HG03039 (cell line): ENCODE measurements around the gene TOP1.

Experiments used
- ATAC-seq: cut with Tn5 transposase; IDR thresholded peaks from one replicate; pipeline ENCODE4 v1.9.1; 2021; ENCODE audit warnings: mild to moderate bottlenecking, moderate library complexity; ENCODE audit not compliant: unreplicated experiment

The TOP1 gene

DNA sequence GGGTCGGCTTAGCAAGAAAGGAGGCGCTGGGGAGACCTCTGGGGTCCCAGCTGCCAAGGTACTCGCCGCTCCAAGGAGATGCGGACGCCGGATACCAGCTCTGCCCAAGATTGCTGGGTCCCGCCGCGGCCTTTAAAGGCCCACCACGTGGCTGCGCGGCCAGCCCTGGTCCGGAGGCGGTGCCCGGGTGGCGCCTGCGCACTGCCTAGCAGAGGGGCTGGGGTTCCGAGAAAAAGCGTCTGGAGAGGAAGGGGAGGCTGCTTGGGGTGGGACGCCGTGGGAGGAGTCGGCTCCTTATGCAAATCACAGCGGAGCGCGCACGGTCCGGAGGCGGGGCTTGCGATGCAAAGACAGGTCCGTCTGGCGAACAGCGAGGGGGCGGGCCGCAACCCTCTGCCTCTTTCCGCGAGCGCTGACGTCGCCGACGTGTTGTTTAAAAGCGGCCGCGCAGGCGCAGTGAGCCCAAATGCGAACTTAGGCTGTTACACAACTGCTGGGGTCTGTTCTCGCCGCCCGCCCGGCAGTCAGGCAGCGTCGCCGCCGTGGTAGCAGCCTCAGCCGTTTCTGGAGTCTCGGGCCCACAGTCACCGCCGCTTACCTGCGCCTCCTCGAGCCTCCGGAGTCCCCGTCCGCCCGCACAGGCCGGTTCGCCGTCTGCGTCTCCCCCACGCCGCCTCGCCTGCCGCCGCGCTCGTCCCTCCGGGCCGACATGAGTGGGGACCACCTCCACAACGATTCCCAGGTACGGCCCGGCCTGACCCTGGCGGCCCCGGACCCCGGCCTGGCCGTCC, at the start of gene TOP1:
Gene TOP1, plus strand, starts transcription at position 464 of the 791 bp plus-strand sequence. Its CDS starts 246 bp downstream, at position 710.
- ATAC-seq = peak; percentile 90

DNA sequence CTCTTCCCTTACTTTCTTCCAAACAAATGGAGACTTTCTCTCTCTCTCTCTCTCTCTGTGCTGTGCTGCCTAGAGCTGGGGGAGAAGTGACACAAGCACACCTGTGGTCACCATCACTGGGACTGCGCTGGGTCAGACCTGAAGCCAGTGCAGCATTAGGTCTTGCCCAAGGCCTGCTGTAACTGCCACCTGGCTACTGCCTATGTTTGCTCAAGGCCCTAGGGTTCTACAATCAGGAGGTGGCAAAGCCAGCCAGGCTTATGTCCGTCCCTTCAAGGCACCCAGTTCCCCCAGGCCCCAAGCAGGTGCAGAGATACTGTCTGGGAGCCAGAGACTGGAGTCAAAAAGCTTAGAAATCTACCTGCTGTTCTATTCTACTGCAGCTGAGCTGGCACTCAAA, 49.4 kb upstream of the TOP1 start:
- ATAC-seq = no peak

DNA sequence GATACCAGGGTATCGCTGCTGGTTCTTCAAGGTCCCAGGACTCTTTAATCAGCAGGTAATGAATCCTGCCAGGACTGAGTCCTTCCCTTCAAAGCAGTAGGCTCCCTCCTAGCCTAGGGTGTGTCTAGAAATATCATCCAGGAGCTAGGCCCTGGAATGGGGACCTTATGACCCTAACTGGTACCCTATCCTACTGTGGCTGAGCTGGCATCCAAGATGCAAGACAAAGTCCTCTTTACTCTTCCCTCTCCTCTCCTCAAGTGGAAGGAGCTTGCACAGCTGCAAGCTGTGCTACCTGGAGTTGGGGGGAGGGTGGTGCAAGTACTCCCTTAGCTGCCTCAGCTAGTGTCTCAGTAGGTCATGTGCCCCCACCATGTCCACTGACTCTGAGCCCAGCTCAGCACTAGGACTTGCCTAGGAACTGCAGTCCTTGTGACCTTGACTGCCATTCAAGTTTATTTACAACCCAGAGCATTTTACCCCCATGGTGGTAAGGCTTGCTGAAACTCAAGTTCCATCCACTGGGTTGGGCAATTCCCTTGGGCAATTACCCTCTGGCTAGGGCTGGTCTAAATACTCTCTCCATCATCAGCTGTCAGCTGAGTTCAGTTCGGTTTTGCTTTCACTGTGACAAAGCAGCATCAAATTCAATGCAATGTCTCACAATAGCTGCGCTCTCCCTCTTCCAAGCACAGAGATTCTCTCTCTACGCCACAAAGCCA, 48.4 kb upstream of the TOP1 start:
- ATAC-seq = no peak

DNA sequence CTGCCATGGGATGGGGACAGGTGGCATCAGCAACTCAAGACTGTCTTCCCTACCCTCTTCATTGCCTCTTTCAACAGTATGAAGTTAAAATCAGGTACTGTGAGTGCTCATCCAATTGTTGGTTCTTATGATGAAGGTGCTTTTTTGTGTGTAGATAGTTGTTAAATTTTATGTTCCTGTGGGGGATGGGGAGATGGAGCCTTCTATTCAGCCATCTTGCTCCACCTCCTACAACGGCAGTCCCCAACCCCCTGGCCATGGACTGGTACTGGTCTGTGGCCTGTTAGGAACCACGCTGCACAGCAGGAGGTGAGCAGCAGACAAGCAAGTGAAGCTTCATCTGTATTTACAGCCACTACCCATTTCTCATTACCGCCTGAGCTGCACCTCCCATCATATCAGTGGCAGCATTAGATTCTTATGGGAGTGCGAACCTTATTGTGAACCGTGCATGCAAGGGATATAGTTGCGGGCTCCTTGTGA, 47.8 kb upstream of the TOP1 start:
- no peak for ATAC-seq

DNA sequence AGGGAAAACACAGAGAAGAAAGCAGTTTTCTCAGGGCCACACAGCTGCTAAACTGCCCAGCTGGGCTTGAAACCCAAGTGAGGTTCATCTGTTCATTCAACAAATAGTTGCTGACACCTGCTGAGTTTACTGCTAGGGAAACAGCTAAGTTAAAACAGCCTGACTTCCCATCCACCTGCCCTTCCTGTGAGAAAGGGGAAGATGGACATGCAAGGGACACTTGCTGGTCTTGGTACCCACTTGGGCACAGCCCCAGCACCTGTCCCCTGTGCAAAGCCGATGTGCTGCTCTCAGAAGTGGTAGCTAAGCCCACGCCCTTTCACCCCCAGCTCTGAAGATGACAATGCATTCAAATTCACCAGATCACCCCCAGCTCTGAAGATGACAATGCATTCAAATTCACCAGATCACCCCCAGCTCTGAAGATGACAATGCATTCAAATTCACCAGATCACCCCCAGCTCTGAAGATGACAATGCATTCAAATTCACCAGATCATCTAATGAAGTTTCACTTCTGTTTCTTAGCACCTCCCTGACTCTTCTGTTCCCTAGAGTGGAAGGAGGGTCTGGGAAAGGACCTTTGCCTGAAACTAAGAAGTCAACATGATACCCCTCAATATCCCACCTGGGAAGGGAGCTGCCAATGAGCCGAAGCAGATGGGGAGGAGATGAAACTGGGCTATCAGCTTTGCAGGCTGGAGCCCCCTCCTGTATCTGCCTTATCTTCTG, 46.0 kb upstream of the TOP1 start:
- ATAC-seq = no peak

DNA sequence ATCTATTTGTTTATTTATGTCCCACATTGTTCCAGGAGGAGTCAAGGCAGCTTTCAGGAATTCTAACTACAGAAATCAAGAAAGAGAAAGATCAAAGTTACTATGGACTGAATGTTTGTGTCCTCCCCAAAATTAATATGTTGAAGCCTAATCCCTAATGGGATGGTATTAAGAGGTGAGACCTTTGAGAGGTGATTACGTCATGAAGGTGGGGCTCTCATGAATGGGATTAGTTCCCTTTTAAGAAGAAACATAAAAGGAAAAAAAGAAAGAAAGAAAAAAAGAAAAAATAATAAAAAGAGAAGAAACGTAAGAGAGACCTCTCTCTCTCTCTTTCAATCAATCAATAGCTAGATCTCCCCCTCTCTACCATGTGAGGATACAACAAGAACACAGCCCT, 44.7 kb upstream of the TOP1 start:
- no peak for ATAC-seq

DNA sequence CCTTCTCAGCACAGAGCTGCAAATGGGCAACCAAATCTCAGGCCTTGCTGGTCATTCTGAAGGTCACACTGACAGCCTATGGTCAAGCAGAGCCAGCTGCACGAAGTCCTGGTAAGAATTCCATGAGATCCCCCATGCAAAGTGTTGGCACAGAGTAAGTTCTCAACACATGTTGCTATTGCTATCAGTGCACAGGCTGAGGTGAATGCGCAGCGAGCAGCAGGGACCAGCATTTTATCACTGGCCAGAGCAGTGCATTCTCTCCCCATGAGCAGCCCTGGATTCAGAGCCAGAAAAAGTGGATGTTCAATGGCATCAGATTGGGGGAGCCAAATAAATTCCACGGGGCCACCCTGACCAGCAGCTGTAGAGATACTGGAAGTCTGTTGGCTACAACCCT, 44.1 kb upstream of the TOP1 start:
- no peak for ATAC-seq

DNA sequence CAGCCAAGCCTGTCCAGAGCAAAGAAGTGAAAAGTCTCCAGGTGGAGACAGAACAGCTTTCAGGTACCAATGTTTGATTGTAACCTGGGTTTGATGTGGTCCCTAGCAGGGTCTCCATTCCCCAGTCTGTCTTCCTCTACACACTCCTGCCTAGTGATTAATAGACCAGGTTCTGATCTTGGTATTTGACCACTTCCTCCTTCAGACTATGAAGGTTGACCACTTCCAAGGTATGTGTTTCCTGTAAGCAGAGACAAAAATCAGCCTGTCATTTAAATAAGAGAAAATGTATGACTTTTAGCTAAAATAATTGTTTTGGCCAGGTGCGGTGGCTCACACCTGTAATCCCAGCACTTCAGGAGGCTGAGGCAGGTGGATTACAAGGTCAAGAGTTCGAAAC, 41.8 kb upstream of the TOP1 start:
- ATAC-seq = no peak

DNA sequence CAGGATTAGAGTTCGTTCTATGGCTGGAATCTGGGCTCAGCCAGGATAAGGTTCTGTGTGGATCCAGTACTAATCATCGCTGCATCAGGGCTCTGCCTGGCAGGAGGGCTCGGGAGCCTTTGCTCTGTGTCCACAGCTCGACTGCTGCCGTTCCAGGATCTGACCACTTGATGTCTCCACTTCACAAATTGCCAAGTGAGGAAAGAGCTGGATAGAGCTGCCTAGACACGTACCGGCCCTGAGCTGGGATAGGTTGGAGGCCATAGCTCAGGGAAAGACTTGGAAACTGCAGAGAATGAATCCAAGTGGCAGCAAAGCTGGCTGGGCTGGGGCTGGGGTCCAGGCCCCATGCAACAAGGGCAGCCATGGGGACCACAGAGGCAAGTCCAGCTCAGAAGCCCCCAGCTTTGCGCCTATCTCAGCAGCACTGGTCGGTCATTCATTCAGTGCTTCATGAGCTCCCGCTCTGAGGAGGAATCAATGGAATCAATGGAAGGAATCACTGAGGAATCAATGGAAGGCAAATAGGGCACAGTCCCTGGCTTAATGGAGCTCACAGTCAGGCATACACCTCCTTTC, 38.0 kb upstream of the TOP1 start:
- peak; percentile 50 for ATAC-seq

DNA sequence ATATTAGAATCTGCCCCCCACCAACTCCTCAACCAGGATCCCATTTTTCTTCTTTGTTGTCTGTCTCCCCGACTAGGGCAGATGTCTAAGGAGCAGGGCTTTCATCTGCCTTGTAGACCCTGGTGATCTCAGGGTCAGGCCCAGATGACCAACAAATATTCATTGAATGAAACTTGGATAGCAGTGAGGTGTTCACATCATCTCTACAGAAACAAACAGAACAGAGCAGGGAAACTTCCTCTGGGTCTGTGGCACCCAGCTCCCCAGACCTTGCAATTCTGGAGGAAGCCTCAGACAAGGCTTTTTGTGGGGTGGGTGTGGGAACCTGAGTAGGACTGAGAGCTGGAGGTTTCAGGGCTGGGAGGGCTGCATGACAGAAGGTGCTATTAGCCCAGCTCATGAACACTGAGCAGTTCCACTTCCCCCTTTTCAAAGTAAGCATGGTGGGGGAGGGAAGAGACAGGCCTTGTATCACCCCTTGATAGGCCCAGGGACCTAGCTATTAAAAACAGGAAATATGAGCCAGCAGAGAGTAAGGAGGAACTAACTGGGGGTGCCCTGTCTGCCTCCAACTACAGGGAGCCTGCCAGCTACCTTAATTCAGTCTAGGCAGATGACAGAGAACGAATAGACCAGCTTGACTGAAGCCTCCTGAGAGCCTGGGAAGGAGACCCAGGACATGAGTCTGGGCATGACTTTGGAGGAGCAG, 37.3 kb upstream of the TOP1 start:
- ATAC-seq = peak; percentile 91

DNA sequence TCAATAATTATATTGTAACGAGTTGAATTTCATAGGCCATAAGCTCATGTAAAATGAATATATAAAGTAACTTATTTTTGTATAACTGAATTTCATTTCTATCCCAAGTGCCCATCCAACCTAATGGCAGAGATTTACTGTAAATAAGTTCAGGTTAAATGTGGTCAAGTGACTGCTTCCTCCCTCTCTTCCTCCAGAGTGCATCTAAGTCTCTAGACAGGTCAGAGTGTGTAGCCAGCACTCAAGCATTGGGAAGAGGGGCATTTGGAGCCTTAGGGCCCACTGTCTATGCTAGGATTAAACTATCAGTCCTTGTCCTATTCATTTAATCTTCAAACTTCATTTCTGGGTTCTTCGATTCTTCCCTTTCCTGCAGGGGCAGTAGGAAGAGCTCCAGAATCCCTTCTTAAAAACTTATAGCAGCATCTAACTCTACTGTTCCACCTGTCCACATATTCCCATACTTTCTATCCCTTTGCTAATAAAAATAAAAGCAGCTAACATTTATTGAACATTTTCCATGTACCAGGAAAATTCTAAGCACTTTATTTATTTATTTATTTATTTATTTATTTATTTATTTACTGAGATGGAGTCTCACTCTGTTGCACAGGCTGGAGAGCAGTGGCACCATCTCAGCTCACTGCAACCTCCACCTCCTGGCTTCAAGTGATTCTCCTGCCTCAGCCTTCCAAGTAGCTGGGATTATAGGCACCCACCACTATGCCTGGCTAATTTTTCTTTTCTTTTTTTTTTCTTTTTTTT, 36.1 kb upstream of the TOP1 start:
- ATAC-seq = no peak

DNA sequence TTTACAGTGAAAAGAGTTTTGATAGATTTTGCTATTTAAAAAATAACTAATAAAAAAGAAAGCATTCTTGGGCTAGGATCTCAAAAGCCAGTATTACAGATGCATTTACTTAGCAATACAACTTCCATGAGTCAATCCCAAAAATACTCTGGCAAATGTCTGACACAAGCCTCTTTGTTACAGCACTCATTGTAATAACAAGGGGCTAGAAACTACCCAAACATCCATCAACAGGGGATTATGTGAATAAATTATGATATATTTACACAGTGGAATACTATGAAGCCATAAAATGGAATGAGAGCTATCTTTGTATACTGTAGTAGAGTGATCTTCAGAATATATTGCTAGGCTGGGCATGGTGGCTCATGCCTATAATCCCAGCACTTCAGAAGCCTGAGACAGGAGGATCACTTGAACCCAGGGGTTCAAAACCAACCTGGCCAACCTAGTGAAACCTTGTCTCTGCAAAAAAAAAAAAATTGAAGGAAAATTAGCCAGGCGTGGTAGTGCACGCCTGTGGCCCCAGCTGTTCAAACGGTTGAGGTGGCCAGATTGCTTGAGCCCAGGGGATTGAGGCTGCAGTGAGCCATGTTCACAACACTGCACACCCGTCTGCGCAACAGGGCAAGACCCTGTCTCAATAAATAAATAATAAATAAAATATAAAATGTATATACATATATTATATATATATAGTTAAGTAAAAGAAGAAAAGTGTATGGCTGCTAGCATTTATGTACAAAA, 34.7 kb upstream of the TOP1 start:
- ATAC-seq = no peak

DNA sequence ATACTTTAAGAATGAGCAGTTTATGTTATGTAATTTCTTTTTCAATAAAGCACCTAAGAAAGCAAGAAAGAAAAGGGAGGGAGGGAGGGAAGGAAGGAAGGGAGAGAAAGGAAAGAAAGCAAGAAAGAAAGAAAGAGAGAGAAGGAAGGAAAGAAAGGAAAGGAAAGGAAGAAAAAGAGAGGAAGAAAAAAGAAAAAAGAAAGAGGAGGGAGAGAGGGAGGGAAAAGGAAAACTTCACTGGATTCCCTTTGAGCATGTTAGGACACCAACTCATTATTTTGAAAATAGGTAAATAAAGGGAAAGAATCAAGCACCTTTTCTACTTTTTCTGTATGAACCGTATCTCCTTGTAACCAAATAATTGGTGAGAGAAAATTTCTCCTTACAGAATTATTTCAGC, 32.3 kb upstream of the TOP1 start:
- no peak for ATAC-seq

DNA sequence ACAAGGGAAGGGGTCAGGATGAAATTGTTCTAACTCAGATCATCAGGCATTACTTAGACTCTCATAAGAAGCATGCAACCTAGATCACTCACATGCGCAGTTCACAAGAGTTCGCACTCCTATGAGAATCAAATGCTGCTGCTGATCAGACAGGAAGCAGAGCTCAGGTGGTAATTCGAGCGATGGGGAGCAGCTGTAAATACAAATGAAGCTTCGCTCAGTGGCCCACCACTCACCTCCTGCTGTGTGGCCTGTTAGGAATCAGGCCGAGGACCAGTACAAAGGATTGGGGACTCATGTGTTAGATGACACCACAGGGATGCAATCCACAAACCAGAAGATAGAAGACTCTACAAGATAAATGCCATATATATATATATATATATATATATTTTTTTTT, 31.5 kb upstream of the TOP1 start:
- no peak for ATAC-seq

DNA sequence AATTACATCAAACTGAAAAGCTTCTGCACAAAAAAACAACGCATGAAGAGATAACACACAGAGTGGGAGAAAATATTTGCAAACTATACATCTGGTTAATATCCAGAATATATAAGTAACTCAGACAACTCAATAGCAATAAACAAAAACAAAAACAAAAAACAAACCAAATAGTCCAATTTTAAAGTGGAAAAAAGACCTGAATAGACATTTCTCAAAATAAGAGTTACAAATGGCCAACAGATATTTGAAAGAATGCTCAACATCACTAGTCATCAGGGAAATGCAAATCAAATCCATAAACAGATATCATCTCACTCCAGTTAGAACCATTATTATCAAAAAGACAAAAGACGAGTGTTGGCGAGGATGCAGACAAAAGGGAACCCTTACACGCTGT, 28.8 kb upstream of the TOP1 start:
- ATAC-seq = no peak

DNA sequence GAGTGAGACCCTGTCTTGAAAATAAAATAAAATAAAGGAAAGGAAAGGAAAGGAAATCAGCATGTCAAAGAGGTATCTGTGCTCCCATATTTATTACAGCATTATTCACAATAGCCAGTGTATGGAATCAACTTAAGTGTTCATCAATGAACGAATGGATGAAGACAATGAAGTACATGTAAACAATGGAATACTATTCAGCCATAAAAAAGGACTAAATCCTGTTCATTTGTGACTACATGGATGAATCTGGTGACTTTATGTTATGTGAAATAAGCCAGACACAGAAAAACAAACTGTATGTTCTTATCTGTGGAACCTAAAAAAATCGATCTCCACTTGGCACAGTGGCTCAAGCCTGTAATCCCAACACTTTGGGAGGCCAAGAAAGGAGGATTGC, 28.0 kb upstream of the TOP1 start:
- ATAC-seq = no peak

DNA sequence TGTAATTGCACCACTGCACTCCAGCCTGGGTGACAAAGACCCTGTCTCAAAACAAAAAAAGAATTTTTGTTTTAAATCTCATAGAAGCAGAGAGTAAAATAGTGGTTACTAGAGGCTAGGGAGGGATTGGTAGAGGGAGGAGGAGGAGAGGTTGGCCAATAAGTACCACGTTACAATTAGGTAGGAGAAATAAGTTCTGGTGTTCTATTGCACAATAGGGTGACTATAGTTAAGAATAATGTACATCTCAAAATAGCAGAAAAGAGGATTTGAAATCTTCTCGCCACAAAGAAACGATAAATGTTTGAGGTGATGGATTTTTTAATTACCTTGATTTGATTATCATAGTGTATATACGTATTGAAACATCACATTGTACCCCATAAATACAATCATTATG, 27.1 kb upstream of the TOP1 start:
- no peak for ATAC-seq

DNA sequence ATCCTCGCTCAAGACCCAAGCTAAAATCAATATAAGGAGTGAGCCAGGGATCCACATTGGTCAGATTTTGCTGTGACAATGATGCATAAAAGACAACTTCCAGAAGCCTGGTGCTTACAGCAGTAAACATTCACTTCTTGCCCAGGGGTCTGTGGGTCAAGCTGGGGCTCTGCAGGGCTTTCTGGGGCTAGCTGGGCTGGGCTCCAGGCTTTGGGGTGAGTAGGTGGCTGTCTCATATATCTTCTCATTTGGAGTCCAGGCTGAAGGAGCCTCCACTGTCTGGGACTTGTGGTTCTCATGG, 25.8 kb upstream of the TOP1 start:
- ATAC-seq = no peak

DNA sequence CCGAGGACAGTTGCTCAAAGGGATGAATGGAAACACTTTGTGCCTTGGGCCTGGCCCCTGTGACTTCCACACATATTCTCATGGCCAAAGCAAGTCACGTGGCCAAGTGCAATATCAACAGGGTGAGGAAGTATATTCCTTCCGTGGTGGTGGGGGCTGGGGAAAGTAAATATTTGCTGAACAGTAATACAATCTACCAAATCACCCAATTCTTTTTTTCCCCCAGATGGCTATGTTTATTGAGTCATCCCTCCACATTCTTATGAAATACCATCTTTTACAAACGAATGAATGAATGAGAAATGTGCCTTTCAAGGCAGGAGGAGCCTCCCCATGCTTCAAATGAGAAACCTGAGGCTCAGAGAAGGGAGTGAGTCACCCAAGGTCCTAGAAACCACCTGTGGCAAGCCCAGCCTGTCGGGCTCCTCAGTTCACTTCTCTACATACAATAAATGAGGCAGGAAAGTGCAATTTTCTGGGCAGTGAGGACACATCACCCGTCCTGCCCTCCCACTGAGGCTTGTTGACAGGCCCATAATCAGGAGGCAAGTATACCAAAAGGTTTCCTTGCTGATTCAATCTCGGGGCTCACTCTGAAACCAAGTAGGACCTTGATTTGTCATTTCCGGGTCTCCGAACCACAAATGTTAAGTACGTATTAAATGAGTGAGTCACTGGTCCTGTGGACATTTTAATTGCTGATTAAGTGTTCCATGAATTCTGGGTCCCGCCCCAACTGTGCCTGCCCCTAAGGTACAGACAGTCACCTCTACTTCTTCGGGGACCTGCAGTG, 25.3 kb upstream of the TOP1 start:
- ATAC-seq = no peak
